Mammary epithelial cell (primary cell): ENCODE data around the gene RUFY3.

Source experiments
- CTCF ChIP-seq, 2 donors: IDR thresholded peaks in 1 of 2; conservative IDR thresholded peaks in 1 of 2; 2 replicates each; pipeline ENCODE4 v1.5.1; 2011 to 2012; ENCODE audit warnings: inconsistent platforms in 2 of 2, low read length in 2 of 2, mild to moderate bottlenecking in 2 of 2, control low read depth in 1 of 2, low read depth in 1 of 2; ENCODE audit not compliant: insufficient read depth in 1 of 2; ENCODE audit errors: extremely low read depth in 1 of 2
- EZH2 ChIP-seq: IDR thresholded peaks from 2 replicates; pipeline ENCODE4 v1.6.1; 2012; ENCODE audit warnings: low read length, inconsistent platforms, borderline replicate concordance

- TF ChIP-seq EZH2 (no peak), CTCF (conservative IDR thresholded peaks at IDR 0.05 in 1 of 2, IDR thresholded peaks at IDR 0.05 in 1 of 2; ENCODE audit: extremely low read depth in 1 of 2, insufficient read depth in 1 of 2, low read depth in 1 of 2, low read length in 2 of 2) (no peak)
Observed at GRCh38 chr4:70714079-70714887, 7.5 kb upstream of the RUFY3 start.
